ENCODE measurements around the gene AADACL4.
"Not testable (repeated sequence)": the region's sequence is repeated elsewhere in the genome, so short reads cannot be mapped to it uniquely, and the experiment has no call there.

AADACL4 gene

GRCh38 chr1:12629985-12630760 lies 13.7 kb upstream of the AADACL4 start:
- DNase-seq (ENCODE audit: low read depth): no peak

GRCh38 chr1:12630946-12631530 lies 12.8 kb upstream of the AADACL4 start:
- no peak for DNase-seq (ENCODE audit: low read depth)

GRCh38 chr1:12631571-12631970 lies 12.3 kb upstream of the AADACL4 start:
- no peak for DNase-seq (ENCODE audit: low read depth)

GRCh38 chr1:12634156-12634555 lies 9.7 kb upstream of the AADACL4 start:
- DNase-seq (ENCODE audit: low read depth): no peak

- DNase-seq (ENCODE audit: low read depth): no peak
Observed at GRCh38 chr1:12634696-12635202, 9.1 kb upstream of the AADACL4 start.

- DNase-seq (ENCODE audit: low read depth): no peak
Observed at GRCh38 chr1:12636098-12636950, 7.6 kb upstream of the AADACL4 start.

GRCh38 chr1:12637693-12638092 lies 6.2 kb upstream of the AADACL4 start:
- no peak for DNase-seq (ENCODE audit: low read depth)

GRCh38 chr1:12640237-12640957 lies 3.5 kb upstream of the AADACL4 start:
- DNase-seq (ENCODE audit: low read depth): no peak

- no peak for DNase-seq (ENCODE audit: low read depth)
Observed at GRCh38 chr1:12640958-12641272, 3.0 kb upstream of the AADACL4 start.

GRCh38 chr1:12643079-12643478 lies 806 bp upstream of the AADACL4 start:
- DNase-seq (ENCODE audit: low read depth): no peak

GRCh38 chr1:12644237-12644636 lies 352 bp downstream of the AADACL4 start:
- no peak for DNase-seq (ENCODE audit: low read depth)

GRCh38 chr1:12644829-12645228 lies 944 bp downstream of the AADACL4 start:
- no peak for DNase-seq (ENCODE audit: low read depth)

- not testable (repeated sequence) for DNase-seq (ENCODE audit: low read depth)
Observed at GRCh38 chr1:12645401-12645800, 1.5 kb downstream of the AADACL4 start.

GRCh38 chr1:12648741-12649140 lies 4.9 kb downstream of the AADACL4 start:
- no peak for DNase-seq (ENCODE audit: low read depth)

GRCh38 chr1:12649971-12650421 lies 6.1 kb downstream of the AADACL4 start:
- no peak for DNase-seq (ENCODE audit: low read depth)

- DNase-seq (ENCODE audit: low read depth): no peak
Observed at GRCh38 chr1:12654004-12654567, 10.2 kb downstream of the AADACL4 start.

GRCh38 chr1:12654657-12655056 lies 10.8 kb downstream of the AADACL4 start:
- no peak for DNase-seq (ENCODE audit: low read depth)

- DNase-seq (ENCODE audit: low read depth): no peak
Observed at GRCh38 chr1:12656575-12656974, 12.7 kb downstream of the AADACL4 start.

- no peak for DNase-seq (ENCODE audit: low read depth)
Observed at GRCh38 chr1:12657060-12657884, 13.4 kb downstream of the AADACL4 start.

GRCh38 chr1:12657885-12658512 lies 14.1 kb downstream of the AADACL4 start:
- not testable (repeated sequence) for DNase-seq (ENCODE audit: low read depth)

Data from stimulated activated CD8-positive, alpha-beta memory T cell treated with anti-CD3 and anti-CD28 coated beads, Interleukin-12 subunit alpha, Interleukin-12 subunit beta, amount 100 ng/mL, for 1 hour (primary cell).